Left lobe of liver (tissue), 2 donors: ENCODE data around the gene MAP3K14. TPM values are rescaled to one million over a fixed set of nuclear protein-coding genes. Genes with fewer than 3 reads are reported as not detected.

Experiments used
- ATAC-seq: fragments of 200-7000 bp; cut with Tn5 transposase; one replicate; pipeline ENCODE4 v1.9.1; 2020; ENCODE audit warnings: mild to moderate bottlenecking, moderate library complexity
- DNase-seq: peaks from one replicate; pipeline ENCODE4 v3.0.0-alpha.2; 2020; ENCODE audit warnings: low spot score
- total RNA-seq: library from RNA; stranded (reverse); gene quantifications from one replicate; pipeline ENCODE4 v1.2.1, GENCODE V29; 2021
- donor health status: DM: no; HTN: no; CAD: no; lungs with moderate emphysema.
- donor health status: DM: no; HTN: yes; CAD: no.

MAP3K14 gene
- total RNA-seq, 1 donor from 2014 or later = 6.9 TPM

GRCh38 chr17:45242029-45242414 lies 74.8 kb downstream of the MAP3K14 start:
- no peak for DNase-seq
- ATAC-seq = no peak

DNA sequence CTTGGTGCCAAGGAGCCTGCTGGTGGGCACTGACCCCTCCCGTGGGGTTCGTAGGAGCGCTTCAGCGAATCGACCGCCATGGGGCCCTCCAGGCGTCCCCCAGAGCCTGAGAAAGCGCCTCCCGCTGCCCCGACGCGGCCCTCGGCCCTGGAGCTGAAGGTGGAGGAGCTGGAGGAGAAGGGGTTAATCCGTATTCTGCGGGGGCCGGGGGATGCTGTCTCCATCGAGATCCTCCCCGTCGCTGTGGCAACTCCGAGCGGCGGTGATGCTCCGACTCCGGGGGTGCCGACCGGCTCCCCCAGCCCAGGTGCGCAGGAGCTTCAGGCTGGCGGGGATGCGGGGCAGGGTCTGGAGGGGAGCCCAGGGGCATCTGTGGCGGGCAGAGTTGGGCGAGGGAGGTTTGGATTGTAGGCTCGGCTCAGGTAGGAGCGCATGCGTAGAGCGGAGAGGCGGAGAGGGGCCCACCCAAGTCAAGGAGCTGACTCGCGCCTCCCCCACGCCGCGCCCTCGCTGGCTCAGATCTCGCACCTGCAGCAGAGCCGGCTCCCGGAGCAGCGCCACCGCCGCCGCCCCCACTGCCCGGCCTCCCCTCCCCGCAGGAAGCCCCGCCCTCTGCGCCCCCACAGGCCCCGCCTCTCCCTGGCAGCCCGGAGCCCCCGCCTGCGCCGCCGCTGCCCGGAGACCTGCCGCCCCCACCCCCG lies 75.3 kb downstream of the MAP3K14 start:
- DNase-seq (no peak), ATAC-seq (peak; percentile 35)

GRCh38 chr17:45240905-45241327 lies 75.9 kb downstream of the MAP3K14 start:
- DNase-seq (no peak), ATAC-seq (no peak)

DNA sequence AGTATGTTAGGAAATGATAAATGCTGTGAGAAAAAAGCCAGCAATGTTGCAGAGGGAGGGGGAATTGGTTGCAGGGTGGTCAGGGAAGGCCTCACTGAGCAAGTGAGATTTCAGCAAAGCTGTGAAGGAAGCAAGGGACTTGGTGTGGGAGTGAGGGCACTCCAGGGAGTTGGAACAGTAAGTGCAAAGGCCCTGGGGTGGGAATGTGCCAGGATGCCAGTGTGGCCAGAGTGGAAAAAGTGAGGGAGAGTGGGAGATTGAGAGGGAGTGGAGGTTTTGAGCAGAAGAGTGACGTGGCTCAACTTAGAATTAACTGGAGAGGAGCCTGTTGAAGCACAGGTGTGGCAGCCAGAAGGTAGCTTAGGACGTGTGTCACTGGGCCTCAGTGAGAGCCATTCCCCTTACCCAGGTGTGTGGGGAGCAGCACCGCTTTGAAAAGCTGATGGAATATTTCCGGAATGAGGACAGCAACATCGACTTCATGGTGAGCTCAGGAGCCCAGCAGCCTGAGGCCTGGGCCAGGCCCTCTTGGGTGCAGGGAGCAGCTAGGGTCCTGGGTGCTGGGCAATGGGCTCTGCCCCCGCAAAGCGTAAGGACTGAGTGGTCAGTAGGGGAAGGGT lies 78.6 kb downstream of the MAP3K14 start:
- ATAC-seq (no peak), DNase-seq (no peak)

DNA sequence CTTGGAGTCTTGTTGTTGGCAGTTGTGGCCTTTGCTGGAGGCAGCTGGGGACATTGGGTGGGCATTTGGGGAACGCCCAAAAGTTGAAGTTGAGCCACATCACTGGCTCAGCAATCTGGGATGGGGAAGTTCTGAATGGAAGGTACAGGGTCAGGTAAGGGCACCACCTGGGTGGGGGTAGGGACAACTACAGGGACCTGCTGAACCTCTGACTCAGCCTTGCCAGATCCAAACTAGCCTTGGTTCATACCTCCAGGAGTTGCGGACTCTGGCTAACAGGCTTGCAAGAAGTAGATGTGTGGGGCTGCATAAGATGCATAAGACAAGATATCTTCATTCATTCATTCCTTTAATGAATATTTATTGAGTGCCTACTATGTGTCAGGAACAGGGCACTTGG lies 79.1 kb downstream of the MAP3K14 start:
- no peak for ATAC-seq

DNA sequence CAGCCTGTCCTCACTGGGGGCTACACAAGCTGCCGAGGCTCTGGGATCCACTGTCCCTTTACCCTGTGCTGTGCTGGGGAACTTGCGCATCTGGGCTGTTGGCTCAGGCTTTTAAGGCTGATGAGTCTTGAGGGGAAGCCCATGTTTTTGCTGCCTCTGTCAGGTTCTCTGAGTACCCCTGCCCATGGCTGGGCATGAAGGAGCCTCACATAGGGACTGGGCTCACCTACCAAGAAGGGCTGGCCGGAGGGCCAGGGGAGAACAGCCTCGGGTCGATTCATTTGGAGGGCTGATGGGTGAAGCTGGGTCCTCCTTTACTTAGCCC lies 80.6 kb downstream of the MAP3K14 start:
- ATAC-seq = no peak

More for the DNA sequence above, 79.1 kb downstream of the MAP3K14 start:
- no peak for DNase-seq

GRCh38 chr17:45235416-45236281 lies 81.2 kb downstream of the MAP3K14 start:
- DNase-seq (peak; percentile 60), ATAC-seq (peak; percentile 83)

More for the DNA sequence above, 80.6 kb downstream of the MAP3K14 start:
- DNase-seq = no peak

- peak; percentile 43 for DNase-seq
- ATAC-seq = peak; percentile 30
Measured at GRCh38 chr17:45234641-45235415, 82.0 kb downstream of the MAP3K14 start.

GRCh38 chr17:45233423-45233924 lies 83.3 kb downstream of the MAP3K14 start:
- ATAC-seq (no peak), DNase-seq (no peak)

DNA sequence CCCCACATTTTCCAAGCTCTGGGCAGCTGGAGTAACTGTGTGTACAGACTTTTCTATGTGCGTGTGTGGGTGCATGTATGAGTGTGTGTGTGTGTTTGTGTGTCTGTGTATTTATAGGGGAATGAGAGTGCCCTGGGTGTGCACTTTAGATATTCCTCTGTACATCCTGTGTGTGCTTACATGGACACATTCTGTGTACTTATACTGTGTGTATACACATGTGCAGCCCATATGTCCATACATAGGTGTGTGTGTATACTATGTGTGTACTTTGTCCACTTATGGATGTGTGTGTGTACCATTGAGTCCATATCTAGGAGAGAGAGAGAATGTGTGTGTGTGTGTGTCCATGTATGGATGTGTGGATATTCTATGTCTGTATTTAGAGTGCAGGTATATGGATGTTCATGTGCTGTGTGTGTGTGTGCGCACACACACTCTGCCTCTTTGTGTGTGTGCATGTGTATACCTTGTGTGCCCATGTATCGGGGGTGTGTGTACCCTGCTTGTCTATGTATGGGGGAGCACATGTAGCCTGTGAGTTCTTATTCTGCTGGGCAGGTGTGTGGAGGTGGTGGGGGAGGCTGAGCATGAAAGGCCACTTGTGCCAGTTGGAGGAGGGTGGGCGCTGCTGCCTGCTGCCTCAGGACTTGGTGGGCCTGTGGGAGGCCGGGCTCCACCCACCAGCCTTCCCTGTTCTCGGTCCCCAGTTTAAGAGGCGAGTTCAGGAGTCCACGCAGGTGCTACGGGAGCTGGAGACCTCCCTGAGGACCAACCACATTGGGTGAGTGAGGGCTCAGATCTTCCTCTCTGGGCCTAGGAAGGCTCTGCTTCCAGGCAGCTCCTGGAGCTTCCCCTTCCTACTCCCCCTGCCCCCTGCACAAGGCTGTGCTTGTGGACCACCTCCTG lies 84.1 kb downstream of the MAP3K14 start:
- ATAC-seq (no peak), DNase-seq (no peak)

- ATAC-seq (peak; percentile 37), DNase-seq (no peak)
Measured at GRCh38 chr17:45231481-45232116, 85.2 kb downstream of the MAP3K14 start.

DNA sequence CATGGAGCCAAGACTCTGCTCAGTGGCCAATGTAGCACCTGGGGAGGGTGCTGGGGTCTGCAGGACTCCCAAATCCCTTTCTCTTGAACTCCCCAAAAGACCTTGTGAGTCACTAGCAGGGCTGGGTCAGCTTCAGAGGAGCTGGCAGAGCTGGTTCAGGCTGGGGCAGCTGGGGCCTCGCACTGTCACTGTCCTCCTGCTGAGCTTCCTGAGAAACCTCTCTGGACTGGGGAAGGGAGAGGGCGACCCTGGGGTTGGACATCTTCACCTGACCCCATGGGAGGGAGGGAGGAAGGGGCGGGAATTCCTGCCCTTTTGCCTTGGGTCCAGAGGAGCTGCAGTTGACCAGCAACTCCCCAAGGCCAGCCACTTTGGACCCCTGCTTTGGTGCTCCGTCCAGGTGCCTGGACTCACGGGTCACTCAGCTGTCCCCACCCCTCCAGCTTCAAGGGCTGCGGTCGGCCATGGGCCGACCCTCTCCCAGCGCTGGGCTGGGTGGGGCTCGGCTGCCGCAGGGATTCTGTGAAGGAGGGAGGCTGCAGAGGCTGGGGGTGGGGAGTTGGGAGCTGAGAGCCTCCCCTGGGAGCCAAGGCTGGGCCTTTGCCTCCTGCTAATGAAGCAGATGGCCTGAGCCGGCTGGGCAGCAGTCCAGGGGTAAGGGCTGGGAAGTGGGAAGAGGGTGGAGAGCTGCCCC lies 85.9 kb downstream of the MAP3K14 start:
- no peak for DNase-seq
- no peak for ATAC-seq

DNA sequence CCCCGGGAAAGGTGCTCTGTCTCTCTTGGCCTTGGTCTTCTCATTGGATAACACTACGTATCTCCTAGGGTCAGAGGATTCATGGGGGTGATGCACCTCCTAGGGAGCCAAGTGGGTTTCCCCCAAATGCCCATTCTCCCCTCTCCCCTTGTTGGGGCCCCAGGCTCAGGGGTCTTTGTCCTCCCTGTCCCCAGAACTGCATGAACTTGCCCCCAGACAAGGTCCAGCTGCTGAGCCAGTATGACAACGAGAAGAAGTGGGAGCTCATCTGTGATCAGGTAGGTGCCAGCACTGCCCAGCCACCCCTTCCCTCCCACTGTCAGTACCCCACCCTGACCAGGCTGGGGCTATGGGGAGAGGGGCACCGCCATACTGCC lies 86.4 kb downstream of the MAP3K14 start:
- ATAC-seq = no peak

GRCh38 chr17:45229681-45230409 lies 87.0 kb downstream of the MAP3K14 start:
- DNase-seq (no peak), ATAC-seq (no peak)

More for the DNA sequence above, 86.4 kb downstream of the MAP3K14 start:
- no peak for DNase-seq

DNA sequence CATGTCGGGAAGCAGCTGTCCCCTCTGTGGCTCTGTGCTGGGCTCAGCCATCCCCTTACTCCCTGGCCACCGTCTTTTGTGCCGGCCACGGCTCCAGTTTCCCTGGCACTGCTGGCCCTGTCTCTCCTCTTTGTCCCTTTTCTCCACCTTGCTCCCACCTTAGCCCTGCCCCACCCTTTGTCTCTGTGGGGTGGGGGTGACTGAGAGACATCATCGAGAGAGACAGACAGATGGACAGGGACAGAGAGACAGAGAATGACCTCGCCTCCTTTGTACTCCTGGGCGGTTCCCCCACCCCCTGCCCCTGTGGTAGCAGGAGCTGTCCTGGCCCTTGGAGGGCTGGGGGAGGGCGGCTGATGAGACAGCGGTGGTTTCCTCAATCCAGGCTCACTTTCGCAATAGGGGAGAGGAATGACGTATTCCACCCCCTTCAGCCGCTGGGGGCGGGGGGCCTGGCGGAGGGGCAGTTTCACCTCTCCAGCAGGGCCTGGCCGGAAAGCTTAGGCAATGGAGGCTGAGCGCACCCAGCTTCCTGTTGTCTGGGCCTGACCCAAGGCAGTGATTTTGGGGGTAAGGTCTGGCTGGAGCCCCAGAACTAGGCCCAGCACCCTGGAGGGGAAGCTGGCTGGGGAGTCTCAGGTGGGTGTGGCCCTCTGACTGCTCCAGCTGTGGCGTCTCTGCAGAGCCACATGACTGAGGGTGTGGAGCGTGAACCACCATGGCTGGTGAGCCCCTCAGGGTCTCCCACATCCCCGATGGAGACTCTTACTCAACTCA lies 87.9 kb downstream of the MAP3K14 start:
- DNase-seq (peak; percentile 70), ATAC-seq (peak; percentile 41)

- no peak for DNase-seq
- no peak for ATAC-seq
Measured at GRCh38 chr17:45227926-45228762, 88.7 kb downstream of the MAP3K14 start.
